Endodermal cell (in vitro differentiated cells): ENCODE measurements around the gene ANKRD12. TPM values are rescaled to one million over a fixed set of nuclear protein-coding genes. Genes with fewer than 3 reads are reported as not detected.
A peak's percentile ranks its signal among the peaks of the same experiment; 100 is the strongest.

Experiments
- DNase-seq: peaks from one replicate; pipeline ENCODE4 v3.0.0-alpha.2; 2017
- H3K27ac ChIP-seq: 2 replicates; pipeline ENCODE4 v1.5.1; 2013; ENCODE audit warnings: mild to moderate bottlenecking, low read depth, low read length, moderate library complexity
- H3K27me3 ChIP-seq: 2 replicates; pipeline ENCODE4 v1.6.1; 2013; ENCODE audit warnings: mild to moderate bottlenecking, low read length, moderate library complexity; ENCODE audit not compliant: insufficient read depth, control insufficient read depth, poor library complexity, severe bottlenecking
- H3K36me3 ChIP-seq: 2 replicates; pipeline ENCODE4 v1.7.0; 2013; ENCODE audit warnings: mild to moderate bottlenecking, low read length, moderate library complexity; ENCODE audit not compliant: control insufficient read depth, insufficient read depth
- H3K4me1 ChIP-seq: one replicate; pipeline ENCODE4 v1.7.0; 2013; ENCODE audit warnings: low read length; ENCODE audit not compliant: control insufficient read depth, insufficient read depth
- H3K4me3 ChIP-seq: 2 replicates; pipeline ENCODE4 v1.5.1; 2013; ENCODE audit warnings: mild to moderate bottlenecking, low read length, moderate library complexity
- H3K9ac ChIP-seq: 2 replicates; pipeline ENCODE4 v1.6.1; 2013; ENCODE audit warnings: mild to moderate bottlenecking, low read length, moderate library complexity; ENCODE audit not compliant: poor library complexity, severe bottlenecking; ENCODE audit errors: extremely low read depth
- H3K9me3 ChIP-seq: 2 replicates; pipeline ENCODE4 v1.6.1; 2013; ENCODE audit warnings: mild to moderate bottlenecking, low read length, moderate library complexity; ENCODE audit not compliant: control insufficient read depth
- H3K27ac Mint-ChIP-seq: 2 replicates; pipeline ENCODE4 v1.8.0; 2020; ENCODE audit warnings: mixed read lengths
- H3K27me3 Mint-ChIP-seq: 2 replicates; pipeline ENCODE4 v1.8.0; 2021; ENCODE audit warnings: mild to moderate bottlenecking, mixed read lengths; ENCODE audit not compliant: insufficient read depth
- H3K36me3 Mint-ChIP-seq: 2 replicates; pipeline ENCODE4 v1.8.0; 2020; ENCODE audit warnings: low read depth, mixed read lengths
- H3K4me1 Mint-ChIP-seq: 2 replicates; pipeline ENCODE4 v1.8.0; 2020; ENCODE audit warnings: mixed read lengths
- H3K4me3 Mint-ChIP-seq: 2 replicates; pipeline ENCODE4 v1.8.0; 2020; ENCODE audit warnings: mild to moderate bottlenecking, moderate library complexity, mixed read lengths
- H3K9me3 Mint-ChIP-seq: 2 replicates; pipeline ENCODE4 v1.8.0; 2020; ENCODE audit warnings: mild to moderate bottlenecking, mixed read lengths
- CTCF ChIP-seq: fragments of 200-600 bp; sonication (generic); conservative IDR thresholded peaks from 2 replicates; pipeline ENCODE4 v1.5.0; 2021; ENCODE audit warnings: antibody characterized with exemption, mild to moderate bottlenecking
- WGBS, 2 experiments: methylation state at CpG; one replicate each; pipeline versions ENCODE4 v1.1.5 to v1.1.7; 2013; ENCODE audit warnings: missing lambda C conversion rate in 2 of 2, mixed read lengths in 1 of 2; ENCODE audit not compliant: insufficient coverage in 1 of 2, insufficient read length in 1 of 2; 5-methylcytosine and 5-hydroxymethylcytosine counted together
- total RNA-seq, 2 donors: library from RNA; stranded (reverse); fragmentation: NEBNext Ultra II Directional in 1 of 2; extraction: Animal tissue kit (Norgen Biotek cat#: 25700) in 1 of 2; gene quantifications; 2 replicates in 1 of 2; 3 replicates in 1 of 2; pipeline ENCODE4 v1.2.1, GENCODE V29; 2021

Gene ANKRD12
- total RNA-seq, 2 donors from 2014 or later, result 36.0 to 41.6 TPM

DNA sequence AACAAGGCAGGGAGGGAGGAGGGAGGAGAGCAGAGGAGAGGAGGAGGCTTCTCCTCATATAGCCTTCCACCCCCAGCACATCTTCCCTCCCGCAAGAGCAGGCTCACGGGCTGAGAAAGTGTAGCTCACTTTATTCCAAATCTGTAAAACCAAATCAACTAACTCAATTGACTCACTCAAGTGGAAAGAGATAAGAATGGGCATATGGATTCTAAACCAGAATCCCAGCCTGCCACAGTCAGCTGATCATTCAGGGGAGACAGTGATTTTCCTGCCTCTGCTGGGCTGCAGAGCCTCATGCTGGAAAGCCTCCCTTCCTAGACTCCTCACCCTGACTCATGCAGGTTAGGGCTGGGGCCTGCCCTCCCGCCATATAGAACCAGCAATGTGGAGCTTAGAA, 193.8 kb downstream of the ANKRD12 start:
- Histone ChIP-seq H3K4me3 (no peak overlapping the region), H3K4me1 (no peaks in the 10 kb centered on the region), H3K9me3 (peaks cover 18% of the 10 kb centered on the region), H3K27ac (no peak overlapping the region), H3K27me3 (peaks cover 6% of the 10 kb centered on the region), H3K36me3 (no peaks in the 10 kb centered on the region), H3K9ac (no peak overlapping the region)
- WGBS, 2 experiments, result 93% methylated on average over 3 of the region's 3 CpGs; no CpG with 5 or more reads in 1 of the 2 experiments
- Mint-ChIP-seq H3K4me1 (peaks cover 3% of the 10 kb centered on the region), H3K36me3 (no peaks in the 10 kb centered on the region), H3K4me3 (no peak overlapping the region), H3K27me3 (peaks cover 30% of the 10 kb centered on the region), H3K27ac (no peak overlapping the region), H3K9me3 (peaks cover 14% of the 10 kb centered on the region)
- no peak for DNase-seq
- TF ChIP-seq CTCF, result no peak

DNA sequence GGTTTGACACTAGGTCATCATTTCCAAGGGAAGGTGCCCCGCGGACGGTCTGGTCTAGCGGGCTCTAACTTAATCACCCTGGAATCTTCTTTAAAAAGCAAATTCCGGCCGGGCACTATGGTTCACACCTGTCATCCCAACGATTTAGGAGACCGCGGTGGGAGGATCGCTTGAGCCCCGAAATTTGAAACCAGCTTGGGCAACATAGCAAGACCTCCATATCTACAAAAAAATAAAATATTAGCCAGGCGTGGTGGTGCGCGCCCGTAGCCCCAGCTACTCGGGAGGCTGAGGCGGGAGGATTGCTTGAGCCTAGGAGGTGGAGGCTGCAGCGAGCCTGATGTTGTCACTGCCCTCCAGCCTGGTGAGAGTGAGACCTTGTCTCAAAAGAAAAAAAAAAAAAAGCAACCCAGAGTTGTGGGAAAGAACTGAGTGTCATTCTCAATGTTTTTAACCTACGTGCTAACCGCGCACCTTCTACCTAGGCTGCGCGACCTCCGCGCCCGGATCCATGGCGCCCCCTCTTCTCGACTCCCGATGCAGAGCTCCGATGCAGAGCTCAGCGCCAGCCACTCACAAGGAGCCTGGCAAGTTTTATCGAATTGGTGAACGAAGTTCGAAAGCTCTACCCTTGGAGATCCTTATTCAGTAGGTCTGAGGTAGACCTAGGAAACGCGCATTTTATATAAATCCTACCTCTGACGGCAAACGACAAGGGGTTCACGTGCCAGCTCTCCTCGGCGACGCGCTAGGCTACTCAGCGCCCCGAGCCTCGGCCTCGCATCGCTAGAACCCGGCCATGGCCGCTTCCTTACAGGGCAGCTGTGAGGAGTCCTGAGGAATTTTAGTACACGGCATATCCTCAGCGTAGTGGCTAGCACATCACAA, 197.1 kb downstream of the ANKRD12 start:
- H3K36me3 ChIP-seq, result peaks cover 17% of the 10 kb centered on the region
- peaks cover 9% of the 10 kb centered on the region for H3K36me3 Mint-ChIP-seq
- peaks cover 9% of the 10 kb centered on the region for H3K9me3 ChIP-seq
- H3K27me3 ChIP-seq, result peaks cover 6% of the 10 kb centered on the region
- WGBS, 2 experiments, result 29 to 36% methylated on average over 36 to 52 of the region's 52 CpGs
- no peaks in the 10 kb centered on the region for H3K4me1 ChIP-seq
- H3K27ac ChIP-seq, result peak overlapping the region; percentile 59
- H3K9me3 Mint-ChIP-seq, result peaks cover 5% of the 10 kb centered on the region
- peak overlapping the region; percentile 71 for H3K4me3 Mint-ChIP-seq
- H3K9ac ChIP-seq, result peak overlapping the region; percentile 78
- TF ChIP-seq CTCF, result no peak
- DNase-seq, result peak; percentile 84
- peak overlapping the region; percentile 92 for H3K27ac Mint-ChIP-seq
- peak overlapping the region; percentile 92 for H3K4me3 ChIP-seq
- peaks cover 6% of the 10 kb centered on the region for H3K4me1 Mint-ChIP-seq
- H3K27me3 Mint-ChIP-seq, result peaks cover 22% of the 10 kb centered on the region

- peak within 1 kb of the TSS; percentile 59 for H3K27ac ChIP-seq
- peak within 1 kb of the TSS; percentile 71 for H3K4me3 Mint-ChIP-seq
These were observed 197.9 kb downstream of the ANKRD12 start, which contains the start of gene TWSG1 for GRCh38 chr18:9334329-9334972. TSS of gene TWSG1 (plus strand) at chr18:9334773. CDS start at chr18:9337230, 2,457 bp downstream.

More at GRCh38 chr18:9334329-9334972, 197.9 kb downstream of the ANKRD12 start, which contains the start of gene TWSG1:
- Histone ChIP-seq H3K36me3 (peaks cover 22% of the 10 kb centered on the region), H3K4me1 (no peaks in the 10 kb centered on the region), H3K27me3 (peaks cover 6% of the 10 kb centered on the region), H3K9me3 (peaks cover 1% of the 10 kb centered on the region), H3K9ac (peak within 1 kb of the TSS; percentile 78), H3K4me3 (peak within 1 kb of the TSS; percentile 92)
- Mint-ChIP-seq H3K36me3 (peaks cover 16% of the 10 kb centered on the region), H3K27ac (peak within 1 kb of the TSS; percentile 92), H3K4me1 (peaks cover 6% of the 10 kb centered on the region), H3K9me3 (no peaks in the 10 kb centered on the region), H3K27me3 (peaks cover 16% of the 10 kb centered on the region)
- peak; percentile 98 for DNase-seq
- peak; percentile 66 for TF ChIP-seq CTCF
- 0% methylated on average over 8 to 57 of the region's 67 CpGs for WGBS, 2 experiments
